ENCODE data around the gene GTF3C4. TPM values are rescaled to one million over a fixed set of nuclear protein-coding genes. Genes with fewer than 3 reads are reported as not detected.
A peak's percentile ranks its signal among the peaks of the same experiment; 100 is the strongest.

Gene GTF3C4
- total and polyA plus RNA-seq, 10 of the 15 experiments (the other 5 are each of a cell fraction or from before 2014, with no cell fraction given), result 3.2 to 18.9 (median 8.2) TPM

DNA sequence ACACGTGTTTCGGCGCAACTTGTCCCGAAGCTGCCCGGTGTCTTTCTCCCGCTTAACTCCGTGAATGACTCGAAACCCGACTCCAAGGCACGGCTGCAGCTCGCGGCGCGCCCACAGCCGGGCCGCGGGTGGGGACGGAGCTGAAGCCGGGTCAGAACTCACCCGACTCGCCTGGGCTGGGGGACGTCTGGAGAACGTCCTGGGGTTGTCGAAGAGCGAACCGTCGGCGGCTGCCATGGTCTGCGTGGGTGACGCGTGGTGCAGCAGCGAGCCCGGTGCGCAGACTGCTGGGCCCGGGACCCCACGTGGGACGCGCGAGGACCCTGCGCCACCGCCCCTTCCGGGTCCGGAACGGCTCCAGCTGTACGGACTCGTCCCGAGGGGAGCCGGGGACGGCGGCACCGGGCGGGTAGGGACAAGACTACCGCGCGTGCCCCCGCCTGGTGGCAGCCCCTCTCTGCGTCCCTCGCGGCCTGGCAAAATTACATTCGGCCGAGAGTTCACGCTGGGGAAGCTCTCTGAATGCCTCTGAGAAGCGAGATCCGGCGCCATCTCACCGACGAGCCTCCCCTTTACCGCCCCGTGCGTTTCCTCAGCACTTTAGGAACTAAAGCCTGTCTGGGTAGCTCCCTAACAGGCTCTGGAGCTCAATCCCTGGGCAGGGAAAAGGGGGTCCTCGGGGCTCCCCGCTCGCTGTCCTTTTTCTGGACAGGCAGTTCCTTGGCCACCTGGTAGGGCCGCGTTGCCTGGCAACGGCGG is 387 bp upstream of the GTF3C4 start, which contains the start of gene DDX31:
Gene DDX31 (minus strand): TSS at position 286 of the 759 bp plus-strand sequence. CDS start 49 bp downstream, at position 237.
- Histone ChIP-seq H2AFZ (ENCODE audit: control insufficient read depth, low read depth, low read length) (peak within 1 kb of the TSS; percentile 85), H3K27ac (ENCODE audit: control insufficient read depth, insufficient read depth) (peak within 1 kb of the TSS; percentile 98), H3K36me3 (ENCODE audit: control insufficient read depth in 2 of 2, insufficient read depth in 2 of 2, low read length in 1 of 2) (no peaks in the 10 kb centered on the region; a peak in 2 of 4 replicates), H3K9me3 (replicated peaks; ENCODE audit: control insufficient read depth, insufficient read depth, low read length) (no peaks in the 10 kb centered on the region), H3K4me3 (peak within 1 kb of the TSS; percentile 93), H3K9ac (ENCODE audit: control insufficient read depth, insufficient read depth, low read length) (peak within 1 kb of the TSS; percentile 91), H3K4me1 (ENCODE audit: control insufficient read depth, insufficient read depth, low read length) (no peaks in the 10 kb centered on the region; the same call in 1 of the 2 replicates), H3K4me2 (ENCODE audit: control insufficient read depth, insufficient read depth) (peak within 1 kb of the TSS; percentile 92), H3K27me3 (replicated peaks in 1 of 2; ENCODE audit: control insufficient read depth in 2 of 2, insufficient read depth in 2 of 2, low read length in 1 of 2) (no peaks in the 10 kb centered on the region), H3K79me2 (ENCODE audit: control insufficient read depth, insufficient read depth, low read length) (peaks cover 84% of the 10 kb centered on the region), H4K20me1 (ENCODE audit: control insufficient read depth, insufficient read depth) (no peaks in the 10 kb centered on the region)
- WGBS (ENCODE audit: insufficient coverage, insufficient replicate concordance, low lambda C conversion rate, missing lambda C conversion rate), result under 1% methylated on average over 70 of the region's 77 CpGs
- SMC1A ChIA-PET (ENCODE audit: uncharacterized antibody, unreplicated experiment), result interaction anchor here (0.6 to 1.0 kb wide), 6 partner anchors 10 to 599 kb away, joined by 3 to 4 read pairs (median 3); no protein-coding TSS in a partner anchor
- FAIRE-seq (peak; percentile 65), ATAC-seq (peak; percentile 93), DNase-seq (ENCODE audit: low read depth, low spot score) (peak; percentile 37)
- POLR2A ChIA-PET, result interaction anchor here (0.6 to 1.3 kb wide), 6 partner anchors 9 to 316 kb away, joined by 3 to 6 read pairs (median 3); no protein-coding TSS in a partner anchor
- CTCF ChIA-PET, result interaction anchor here (0.7 to 1.4 kb wide), 4 partner anchors 9 to 99 kb away, joined by 3 to 5 read pairs (median 3); no protein-coding TSS in a partner anchor
- in situ Hi-C loops (cut with MboI) (no loop called here), intact Hi-C loops (cut with micrococcal nuclease; ENCODE audit: unreplicated experiment) (loop anchor here (5.0 to 10.0 kb wide), 2 partner anchors 132 to 235 kb away; no protein-coding TSS in a partner anchor)
- no TSS peak for BruUV-seq (replicated peaks)
- RAD21 ChIA-PET (ENCODE audit: unreplicated experiment), result interaction anchor here (0.7 to 1.4 kb wide), 3 partner anchors 18 to 227 kb away, joined by 3 read pairs; no protein-coding TSS in a partner anchor
- 0 out of 2 replicates have a peak, but pooled peaks have one; percentile 46 for TF ChIP-seq HDGF (IDR thresholded peaks at IDR 0.05)
- peak; percentile 38; the same call in 1 of the 2 replicates for TF ChIP-seq JUND (IDR thresholded peaks at IDR 0.05; ENCODE audit: low read depth, low read length)
- peak; percentile 88; the same call in 1 of the 2 replicates for TF ChIP-seq POLR2AphosphoS5 (IDR thresholded peaks at IDR 0.05; ENCODE audit: low read length)
- peak; percentile 71 for TF ChIP-seq ZBTB40 (IDR thresholded peaks at IDR 0.05; ENCODE audit: borderline replicate concordance)
- no peak for TF ChIP-seq FOXK2 (IDR thresholded peaks at IDR 0.05)
- TF ChIP-seq BCL3 (IDR thresholded peaks at IDR 0.05; ENCODE audit: borderline replicate concordance, insufficient read depth, low read depth, low read length, poor library complexity, severe bottlenecking), result no peak
- no peak for TF ChIP-seq CBX3 (IDR thresholded peaks at IDR 0.05; ENCODE audit: borderline replicate concordance, low read depth)
- no peak for TF ChIP-seq STAT3 (IDR thresholded peaks at IDR 0.05; ENCODE audit: low read depth, low read length)
- peak; percentile 79 for TF ChIP-seq GABPA (IDR thresholded peaks at IDR 0.05; ENCODE audit: low read depth)
- TF ChIP-seq, protein P1, sequence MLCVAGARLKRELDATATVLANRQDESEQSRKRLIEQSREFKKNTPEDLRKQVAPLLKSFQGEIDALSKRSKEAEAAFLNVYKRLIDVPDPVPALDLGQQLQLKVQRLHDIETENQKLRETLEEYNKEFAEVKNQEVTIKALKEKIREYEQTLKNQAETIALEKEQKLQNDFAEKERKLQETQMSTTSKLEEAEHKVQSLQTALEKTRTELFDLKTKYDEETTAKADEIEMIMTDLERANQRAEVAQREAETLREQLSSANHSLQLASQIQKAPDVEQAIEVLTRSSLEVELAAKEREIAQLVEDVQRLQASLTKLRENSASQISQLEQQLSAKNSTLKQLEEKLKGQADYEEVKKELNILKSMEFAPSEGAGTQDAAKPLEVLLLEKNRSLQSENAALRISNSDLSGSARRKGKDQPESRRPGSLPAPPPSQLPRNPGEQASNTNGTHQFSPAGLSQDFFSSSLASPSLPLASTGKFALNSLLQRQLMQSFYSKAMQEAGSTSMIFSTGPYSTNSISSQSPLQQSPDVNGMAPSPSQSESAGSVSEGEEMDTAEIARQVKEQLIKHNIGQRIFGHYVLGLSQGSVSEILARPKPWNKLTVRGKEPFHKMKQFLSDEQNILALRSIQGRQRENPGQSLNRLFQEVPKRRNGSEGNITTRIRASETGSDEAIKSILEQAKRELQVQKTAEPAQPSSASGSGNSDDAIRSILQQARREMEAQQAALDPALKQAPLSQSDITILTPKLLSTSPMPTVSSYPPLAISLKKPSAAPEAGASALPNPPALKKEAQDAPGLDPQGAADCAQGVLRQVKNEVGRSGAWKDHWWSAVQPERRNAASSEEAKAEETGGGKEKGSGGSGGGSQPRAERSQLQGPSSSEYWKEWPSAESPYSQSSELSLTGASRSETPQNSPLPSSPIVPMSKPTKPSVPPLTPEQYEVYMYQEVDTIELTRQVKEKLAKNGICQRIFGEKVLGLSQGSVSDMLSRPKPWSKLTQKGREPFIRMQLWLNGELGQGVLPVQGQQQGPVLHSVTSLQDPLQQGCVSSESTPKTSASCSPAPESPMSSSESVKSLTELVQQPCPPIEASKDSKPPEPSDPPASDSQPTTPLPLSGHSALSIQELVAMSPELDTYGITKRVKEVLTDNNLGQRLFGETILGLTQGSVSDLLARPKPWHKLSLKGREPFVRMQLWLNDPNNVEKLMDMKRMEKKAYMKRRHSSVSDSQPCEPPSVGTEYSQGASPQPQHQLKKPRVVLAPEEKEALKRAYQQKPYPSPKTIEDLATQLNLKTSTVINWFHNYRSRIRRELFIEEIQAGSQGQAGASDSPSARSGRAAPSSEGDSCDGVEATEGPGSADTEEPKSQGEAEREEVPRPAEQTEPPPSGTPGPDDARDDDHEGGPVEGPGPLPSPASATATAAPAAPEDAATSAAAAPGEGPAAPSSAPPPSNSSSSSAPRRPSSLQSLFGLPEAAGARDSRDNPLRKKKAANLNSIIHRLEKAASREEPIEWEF (IDR thresholded peaks at IDR 0.05; ENCODE audit: insufficient replicate concordance, low read depth, low read length), result no peak
- TF ChIP-seq GATAD2B (conservative IDR thresholded peaks at IDR 0.05; ENCODE audit: low read depth), result peak; percentile 89
